ENCODE measurements around the gene APOBEC2. TPM values are rescaled to one million over a fixed set of nuclear protein-coding genes. Genes with fewer than 3 reads are reported as not detected.

The APOBEC2 gene
- total RNA-seq, 1 donor from 2014 or later = not detected

DNA sequence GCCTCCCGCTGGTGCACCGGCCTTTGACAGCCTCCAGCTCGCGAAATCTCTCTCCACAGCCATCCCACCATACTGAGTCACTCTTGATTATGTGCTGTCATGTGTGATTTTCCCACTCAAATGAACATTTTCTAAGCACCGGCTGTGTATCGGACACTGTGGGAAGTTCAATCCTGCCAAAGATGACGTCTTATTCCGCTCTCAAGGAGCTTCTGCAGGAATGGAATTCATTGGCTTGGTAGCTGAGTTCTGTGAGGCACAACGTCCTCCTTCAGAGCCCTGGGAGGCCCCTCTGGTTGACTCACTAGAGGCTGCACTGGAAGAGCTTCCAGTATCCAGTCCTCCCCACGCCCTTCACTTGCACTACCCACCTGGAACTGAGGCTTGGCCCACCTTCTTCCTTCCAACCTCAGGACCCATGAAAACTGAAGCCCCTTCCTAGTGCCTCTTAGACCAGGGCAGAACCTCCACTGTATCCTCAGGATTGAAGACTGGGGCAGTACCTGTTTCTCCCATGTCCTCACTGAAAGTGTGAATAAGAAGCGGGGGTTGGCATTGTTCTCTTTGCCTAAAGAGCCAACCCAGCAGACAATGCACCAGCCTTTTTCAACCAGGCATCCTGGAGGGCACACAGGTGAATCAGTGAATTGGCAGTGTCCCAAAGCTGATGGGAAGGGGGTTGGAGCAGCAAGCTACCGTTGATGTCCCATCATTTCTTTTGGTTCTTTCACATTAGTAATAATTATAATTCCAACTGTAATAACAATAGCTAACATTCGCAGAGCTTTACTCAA, 15.7 kb upstream of the APOBEC2 start:
- no peak for DNase-seq (ENCODE audit: low read depth, low spot score)

DNA sequence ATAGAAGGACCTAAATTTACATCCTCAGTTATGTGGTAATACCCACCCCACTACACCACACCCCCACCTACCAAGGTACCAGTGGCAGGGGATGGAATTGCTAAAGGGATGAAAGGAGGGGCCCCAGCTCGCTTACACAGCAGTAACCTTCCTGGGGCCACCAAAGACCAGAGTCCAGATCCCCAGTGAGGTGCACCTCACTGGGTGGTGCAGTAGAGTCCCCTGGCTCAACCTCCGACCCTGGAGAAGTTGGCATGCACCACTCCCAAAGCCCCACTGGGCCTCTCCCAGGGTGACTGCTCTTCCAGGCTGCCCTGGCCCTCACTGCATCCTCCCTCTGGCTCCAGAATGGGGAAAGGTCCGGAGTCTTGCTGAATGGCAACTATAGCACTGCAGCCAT, 14.8 kb upstream of the APOBEC2 start:
- DNase-seq (ENCODE audit: low read depth, low spot score) = no peak

DNA sequence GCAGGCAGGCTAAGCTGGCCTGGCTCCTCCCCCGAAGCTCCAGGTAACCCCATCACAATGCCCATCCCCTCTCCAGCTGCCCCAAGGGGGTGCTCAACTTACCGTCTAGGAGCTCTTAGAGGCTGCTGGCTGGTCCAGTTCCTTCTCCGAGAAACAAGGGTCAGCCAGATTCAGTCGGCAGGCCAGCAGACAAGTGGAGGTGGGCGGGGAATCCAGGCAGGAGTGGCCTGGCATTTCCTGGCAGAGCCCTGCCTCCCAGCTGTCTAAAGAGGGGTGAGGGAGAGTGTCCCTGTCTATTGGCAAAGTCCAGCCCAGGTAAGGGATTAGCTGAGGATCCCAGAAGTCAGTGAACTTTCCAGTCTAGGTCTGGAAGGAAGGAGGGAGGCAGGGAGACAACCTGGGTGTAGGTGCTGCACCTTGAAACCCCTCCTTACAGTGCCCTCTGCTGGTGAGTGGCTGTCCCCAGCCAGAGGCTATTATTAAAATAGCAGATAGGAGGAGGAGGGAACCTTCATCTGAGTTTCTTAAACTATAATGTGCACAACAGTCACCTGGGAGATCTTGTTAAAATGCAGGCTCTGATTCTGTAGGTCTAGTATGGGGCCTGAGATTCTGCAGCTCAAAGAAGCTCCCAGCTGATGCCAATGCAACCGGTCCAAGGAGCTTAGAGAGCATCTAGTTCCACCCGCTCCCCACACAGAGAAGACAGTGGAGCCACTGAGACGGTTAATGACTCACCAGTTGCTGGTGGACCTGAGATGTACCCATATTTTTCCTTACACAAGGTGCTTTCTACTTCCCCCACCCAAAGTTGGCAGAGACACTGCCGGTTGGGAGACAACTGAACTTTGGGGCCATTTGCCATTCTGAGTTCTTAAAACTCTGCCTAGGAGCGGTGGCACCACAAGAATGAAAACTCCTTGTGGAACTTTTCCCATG, 13.7 kb upstream of the APOBEC2 start, which contains the start of gene UNC5CL:
UNC5CL (minus strand) TSS at position 162 of the 939 bp plus-strand sequence. CDS start 4,147 bp downstream, outside the sequence.
- DNase-seq (ENCODE audit: low read depth, low spot score) = no peak

DNA sequence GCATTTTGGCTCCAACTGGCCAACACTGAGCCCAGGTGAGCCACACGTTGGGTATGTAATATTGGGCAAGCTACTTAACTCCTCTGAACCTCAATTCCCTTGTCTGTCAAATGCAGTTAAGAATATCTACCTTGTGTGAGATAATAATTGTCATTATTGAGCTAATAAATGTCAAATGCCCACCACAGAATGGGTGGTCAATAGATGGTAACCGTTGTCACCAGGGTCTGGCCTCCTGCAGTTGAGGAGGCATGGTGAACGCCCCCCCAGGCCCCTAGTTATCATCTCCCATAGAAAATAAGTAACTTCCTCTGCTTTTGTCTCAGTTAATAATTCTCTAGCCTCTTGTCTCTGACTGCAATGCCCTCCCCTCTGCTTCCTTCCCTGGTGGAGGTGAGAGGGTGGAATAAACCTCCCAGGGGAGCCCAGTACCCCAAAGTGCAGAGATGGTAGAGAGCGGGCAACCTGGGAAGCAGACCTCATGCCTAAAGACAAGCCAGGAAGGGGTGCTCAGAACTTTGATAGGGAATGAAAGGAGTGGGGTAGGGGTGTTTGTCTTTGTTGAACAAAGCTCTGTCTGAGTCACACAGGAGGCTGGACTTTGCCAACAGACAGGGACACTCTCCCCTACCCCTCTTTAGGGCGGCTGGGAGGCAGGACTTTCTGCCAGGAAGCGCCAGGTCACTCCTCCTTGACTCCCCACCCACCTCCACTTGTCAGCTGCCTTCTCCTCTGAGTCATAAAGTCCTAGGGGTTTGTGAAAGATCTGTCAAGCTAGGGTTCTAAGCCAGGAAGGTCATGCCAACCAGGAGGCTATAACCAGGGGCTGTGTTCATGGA, 12.7 kb upstream of the APOBEC2 start:
- no peak for DNase-seq (ENCODE audit: low read depth, low spot score)

DNA sequence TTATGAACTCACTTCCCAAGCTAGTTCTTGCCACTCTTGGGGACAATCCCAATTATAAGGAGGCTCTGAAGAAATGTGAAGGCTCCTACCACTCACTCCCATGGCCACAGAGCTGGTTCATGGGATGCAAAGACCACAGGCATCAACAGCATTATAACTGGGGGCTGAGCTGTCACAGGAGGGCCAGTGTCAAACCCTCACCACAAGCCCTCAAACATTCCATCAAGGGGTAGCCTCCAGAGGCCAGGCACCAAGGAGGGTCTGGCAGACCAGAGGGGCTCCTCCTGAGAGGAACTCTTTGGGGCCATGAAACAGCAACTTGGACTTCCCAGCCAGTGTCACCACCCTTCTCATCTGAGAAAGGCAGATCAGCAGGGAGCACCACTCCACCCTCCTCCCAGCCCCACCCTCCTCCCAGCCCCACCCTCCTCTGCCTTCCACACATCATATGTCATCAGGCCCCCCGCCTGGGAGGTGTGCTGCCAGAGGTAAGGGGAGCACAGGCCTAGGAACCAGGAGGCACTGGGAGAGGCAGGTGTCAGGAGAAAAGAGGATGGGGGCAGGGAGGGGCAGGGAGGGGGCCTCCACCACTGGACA, 12.0 kb upstream of the APOBEC2 start:
- no peak for DNase-seq (ENCODE audit: low read depth, low spot score)

DNA sequence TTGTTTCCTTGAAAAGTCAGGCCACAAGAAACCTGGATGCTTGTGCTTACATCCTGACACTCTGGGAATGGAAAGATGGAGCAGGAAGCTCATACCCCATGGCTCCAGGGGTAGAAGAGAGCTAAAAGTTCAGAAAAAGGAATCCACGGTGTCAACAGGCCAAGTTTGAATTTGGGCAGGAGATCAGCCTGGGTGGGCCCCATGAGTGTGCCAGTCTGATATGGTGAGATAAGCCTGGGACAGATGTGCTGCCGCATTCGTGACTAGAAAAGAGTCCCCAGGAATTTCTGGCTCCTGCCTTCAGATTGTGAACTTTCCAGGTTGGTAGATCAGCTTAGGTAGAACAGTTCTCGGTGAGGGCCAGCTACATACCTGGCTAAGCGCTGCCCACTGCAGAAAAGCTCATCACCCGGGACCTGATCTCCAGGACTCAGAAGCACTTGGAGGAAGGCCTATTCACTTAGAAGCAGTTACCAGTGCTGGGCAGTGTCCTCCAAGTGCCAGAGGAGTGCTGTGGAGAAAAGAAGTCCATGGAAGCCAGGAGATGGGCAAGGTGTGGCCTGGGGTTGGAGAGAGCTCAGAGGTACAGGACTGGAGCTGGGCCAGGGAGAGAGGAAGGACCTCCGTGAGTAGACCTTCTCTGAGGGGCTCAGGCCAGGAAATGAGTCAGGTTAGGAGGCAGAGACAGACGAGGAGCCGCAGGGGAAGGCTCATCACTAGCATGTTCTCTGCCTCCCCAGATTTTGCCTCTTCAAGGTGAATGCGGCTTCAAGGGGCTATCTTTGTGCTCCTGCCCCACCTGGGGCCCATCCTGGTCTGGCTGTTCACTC, 10.6 kb upstream of the APOBEC2 start, which contains the start of gene TSPO2:
TSPO2 (plus strand) TSS at position 242 of the 830 bp plus-strand sequence; CDS start at position 761, 519 bp downstream.
- DNase-seq (ENCODE audit: low read depth, low spot score) = no peak

DNA sequence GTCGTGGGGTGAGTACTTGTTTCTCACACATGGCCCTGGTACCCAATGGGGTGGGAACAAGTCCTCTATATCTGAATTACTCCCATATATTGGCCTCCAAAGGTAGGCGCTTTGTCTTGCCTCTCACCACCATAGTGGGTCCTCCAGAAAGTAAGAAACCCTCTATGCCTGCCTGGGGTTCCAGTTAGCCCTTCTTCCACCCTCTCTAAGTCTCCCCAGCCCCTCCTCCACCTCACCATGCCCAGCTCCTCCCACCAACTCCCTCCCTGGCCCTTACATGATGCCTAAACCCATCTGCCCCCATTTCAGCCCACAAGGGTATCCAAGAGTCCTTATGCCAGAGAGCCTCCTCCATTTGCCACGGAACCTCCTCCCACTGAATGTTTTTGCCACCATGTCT, 9.9 kb upstream of the APOBEC2 start:
- DNase-seq (ENCODE audit: low read depth, low spot score) = no peak

DNA sequence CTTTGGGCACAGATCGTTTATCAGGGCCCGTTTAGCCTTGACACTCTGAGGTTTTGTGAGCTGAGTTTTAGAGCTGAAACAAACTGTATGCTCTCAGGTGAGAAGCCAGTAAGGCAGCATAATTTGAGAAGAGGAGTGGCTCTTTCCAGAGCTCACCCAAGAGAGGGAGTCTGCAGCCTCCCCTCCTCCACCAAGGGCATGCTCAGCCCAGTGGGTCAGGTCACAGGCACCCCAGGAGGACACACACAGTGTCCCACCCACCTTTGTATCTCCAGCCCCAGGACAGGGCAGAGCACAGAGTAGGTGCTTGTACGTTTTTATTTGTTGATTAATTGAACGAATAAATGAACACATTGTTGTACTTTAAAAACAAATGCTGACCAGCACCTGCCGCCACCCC, 7.3 kb upstream of the APOBEC2 start:
- DNase-seq (ENCODE audit: low read depth, low spot score) = no peak

DNA sequence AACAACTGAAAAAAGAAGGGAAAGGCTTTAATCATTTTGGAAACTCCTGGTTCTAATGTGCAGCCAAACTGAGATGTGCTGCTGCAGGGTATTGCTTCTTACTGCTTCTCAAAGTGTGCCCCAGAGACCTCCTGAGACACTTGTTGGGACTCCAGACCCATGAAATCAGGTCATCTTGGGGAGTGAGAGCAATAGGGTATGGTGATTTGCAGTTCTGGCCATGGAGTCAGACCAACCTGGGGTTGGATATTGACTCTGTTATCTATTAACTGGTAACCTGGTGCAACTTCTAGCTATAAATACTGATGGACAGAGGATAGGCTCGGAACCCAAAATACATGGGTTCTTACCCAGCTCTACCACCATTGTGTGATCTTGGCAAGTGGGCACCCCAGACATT, 6.9 kb upstream of the APOBEC2 start:
- DNase-seq (ENCODE audit: low read depth, low spot score) = no peak

DNA sequence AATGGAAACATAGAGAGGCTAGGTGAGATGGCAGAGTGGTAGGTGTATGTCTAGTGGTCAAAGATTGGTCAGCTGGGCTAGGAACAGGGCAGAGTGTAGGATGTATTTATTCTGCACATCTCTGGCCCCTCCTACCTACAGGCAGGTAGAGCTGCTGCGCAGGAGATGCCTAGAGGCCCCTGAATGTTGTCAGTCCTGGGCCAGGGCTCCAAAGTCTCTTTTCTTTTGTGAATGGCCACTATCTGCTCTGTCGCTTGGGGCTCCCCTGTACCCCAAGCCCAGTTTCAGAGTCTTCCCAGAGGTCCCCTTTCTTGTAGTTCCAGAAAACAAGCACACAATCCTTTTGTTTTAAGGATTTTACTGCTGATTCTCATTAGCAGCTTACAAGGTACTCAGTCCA, 5.7 kb upstream of the APOBEC2 start:
- no peak for DNase-seq (ENCODE audit: low read depth, low spot score)

DNA sequence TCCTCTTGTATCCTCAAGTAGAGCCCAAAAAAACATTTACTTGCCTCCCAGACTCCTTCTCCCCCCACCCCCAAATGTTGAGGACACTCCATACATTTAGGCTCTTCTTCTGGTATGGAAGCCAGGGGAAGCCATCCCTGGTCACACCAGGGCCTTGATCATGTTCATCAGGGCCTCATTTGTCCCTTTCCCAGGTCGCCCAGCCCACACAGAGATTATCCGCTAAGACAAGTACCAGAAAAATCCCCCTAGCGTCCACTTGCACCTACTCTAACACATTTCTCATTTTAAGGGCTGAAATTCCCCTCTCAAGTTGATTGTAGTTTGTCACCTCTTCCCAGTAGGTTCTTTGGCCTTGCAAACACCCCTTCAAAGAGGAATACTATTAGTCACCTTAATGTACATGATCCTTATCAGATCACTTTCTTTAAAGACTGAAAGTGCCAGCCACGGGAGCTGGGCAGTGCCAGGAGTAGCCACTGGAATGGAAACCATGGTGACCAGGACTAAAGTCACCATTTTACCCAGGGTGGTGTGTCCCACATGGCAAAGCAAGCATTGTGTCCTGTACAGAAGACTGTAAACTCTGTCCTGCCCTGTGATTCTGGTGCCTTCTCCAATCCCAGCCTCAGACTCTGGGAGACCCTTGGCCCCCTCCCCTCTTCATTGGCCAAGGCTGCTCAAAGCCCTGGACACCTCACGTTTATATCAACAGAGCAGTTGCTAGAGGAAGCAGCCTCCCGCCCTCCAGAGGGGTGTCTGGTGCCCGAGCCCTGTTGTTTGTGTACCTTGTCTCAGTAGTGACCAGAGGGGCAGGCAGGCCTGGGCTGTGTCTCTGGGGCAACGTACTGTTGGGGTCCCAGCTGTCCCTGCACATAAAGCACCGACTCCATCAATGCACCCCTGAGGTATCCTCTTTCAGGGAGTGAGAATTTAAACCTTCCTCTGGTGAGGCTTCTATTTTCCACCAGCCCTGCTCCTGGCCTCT, 5.0 kb upstream of the APOBEC2 start:
- DNase-seq (ENCODE audit: low read depth, low spot score) = no peak

DNA sequence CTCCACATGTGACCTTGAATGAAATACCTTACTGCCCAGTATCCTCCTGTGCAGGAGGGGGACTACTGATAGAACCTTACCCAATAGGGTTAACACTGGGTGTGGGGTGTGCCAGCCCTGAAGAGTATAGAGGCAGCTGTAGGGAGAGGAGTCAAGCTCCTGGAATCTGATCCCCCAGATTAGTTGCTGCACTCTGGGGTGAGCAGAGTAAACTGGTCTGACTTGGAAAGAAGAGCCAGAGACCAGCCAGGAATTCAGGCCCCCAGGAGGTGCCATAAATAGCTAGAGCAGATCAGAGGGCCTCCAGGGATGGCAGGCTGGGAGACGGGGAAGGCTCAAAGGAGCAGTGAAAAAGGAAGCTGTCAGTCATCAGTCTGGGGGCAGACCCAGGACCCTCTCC, 3.5 kb upstream of the APOBEC2 start:
- DNase-seq (ENCODE audit: low read depth, low spot score) = no peak

DNA sequence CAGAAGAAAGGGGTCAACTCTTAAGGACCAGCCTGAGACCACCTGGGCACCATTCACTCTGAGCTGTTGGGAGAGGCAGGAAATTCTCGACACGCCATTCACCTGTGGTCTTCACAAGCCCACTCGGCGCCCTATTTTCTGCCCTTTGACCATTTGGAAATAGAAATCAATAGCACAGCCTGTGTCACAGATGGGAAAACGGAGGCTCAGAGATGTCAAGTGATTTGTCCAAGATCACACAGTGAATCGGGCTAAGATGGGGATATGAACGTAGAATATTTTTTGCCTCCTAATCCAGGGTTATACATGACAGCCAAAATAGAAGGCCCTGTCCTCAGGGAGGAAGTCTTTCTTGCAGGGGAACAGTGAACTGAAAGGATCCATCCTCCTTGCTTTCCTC, 3.0 kb upstream of the APOBEC2 start:
- no peak for DNase-seq (ENCODE audit: low read depth, low spot score)

DNA sequence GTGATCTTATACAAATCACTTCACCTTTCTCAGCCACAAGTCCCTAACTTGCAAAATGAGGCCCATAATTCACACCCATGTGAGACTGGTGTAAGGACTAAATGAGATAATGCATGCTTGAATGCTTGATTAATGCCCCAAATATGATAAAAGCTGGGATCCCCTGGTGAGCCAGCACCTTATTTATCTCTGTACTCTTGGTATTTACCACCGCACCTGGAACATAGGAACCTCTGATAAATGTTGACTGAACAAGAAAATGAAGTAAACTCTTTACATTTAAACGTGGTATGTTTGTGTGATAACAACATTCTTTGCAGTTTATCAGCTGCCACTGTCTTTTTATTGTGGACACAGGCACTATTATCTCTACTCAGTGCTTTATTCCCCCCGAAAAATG, 2.5 kb upstream of the APOBEC2 start:
- no peak for DNase-seq (ENCODE audit: low read depth, low spot score)

DNA sequence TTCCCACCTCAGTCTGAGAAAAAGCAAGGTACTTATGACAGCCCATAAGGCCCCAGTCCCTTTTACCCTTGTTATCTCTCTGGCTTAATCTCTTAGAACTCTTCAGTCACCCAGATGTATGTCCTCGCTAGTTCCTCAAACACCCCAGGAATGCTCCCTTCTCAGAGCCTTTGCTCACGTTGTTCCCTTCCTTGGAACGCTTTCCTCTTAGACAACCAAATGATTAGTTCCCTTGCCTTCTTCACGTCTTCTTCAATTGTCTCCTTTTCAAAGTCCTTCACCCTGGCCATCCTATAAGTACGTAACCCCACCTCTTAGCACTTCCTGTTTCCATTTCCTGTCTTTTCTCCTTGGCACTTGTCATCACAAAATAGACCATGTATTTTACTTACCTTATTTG, 1.1 kb upstream of the APOBEC2 start:
- no peak for DNase-seq (ENCODE audit: low read depth, low spot score)

DNA sequence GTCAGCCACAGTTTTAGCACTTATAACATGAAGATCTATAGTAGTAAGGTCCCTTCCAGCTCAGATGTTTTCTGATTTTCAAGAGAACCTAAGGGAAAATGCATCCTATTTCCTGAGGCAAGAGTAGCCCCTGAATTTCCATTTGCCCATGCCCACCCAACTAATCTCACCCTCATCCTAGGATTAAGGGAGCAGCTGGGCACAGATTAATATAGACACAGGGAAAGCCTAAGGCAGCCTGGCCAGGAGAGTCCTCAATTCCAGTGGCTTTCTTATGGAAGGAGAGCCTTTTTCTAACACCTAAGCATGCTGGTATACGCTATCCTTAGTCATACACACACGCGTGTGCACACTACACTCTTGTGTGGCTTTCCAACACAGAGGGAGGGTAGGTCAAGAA, 1.5 kb downstream of the APOBEC2 start:
- no peak for DNase-seq (ENCODE audit: low read depth, low spot score)

DNA sequence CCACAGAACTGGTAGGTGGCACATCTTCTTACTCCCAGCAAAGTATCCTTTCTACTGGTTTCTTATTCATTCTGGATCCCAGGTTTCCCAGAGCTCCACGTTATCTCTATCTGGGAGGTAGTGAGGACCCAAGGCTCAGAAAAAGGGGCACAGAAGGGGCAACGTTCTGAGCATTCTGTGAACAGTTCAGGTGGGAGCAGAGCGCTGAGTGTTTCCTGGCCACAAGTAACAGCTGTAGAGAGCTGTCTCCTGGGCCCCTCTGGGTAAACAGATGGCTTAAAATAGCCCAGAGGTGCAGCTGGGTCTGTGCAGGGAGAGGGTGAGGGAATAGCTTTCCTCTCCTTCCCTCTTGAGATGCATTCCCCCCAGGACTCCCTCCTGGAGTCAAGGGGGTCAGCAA, 2.1 kb downstream of the APOBEC2 start:
- DNase-seq (ENCODE audit: low read depth, low spot score) = no peak

DNA sequence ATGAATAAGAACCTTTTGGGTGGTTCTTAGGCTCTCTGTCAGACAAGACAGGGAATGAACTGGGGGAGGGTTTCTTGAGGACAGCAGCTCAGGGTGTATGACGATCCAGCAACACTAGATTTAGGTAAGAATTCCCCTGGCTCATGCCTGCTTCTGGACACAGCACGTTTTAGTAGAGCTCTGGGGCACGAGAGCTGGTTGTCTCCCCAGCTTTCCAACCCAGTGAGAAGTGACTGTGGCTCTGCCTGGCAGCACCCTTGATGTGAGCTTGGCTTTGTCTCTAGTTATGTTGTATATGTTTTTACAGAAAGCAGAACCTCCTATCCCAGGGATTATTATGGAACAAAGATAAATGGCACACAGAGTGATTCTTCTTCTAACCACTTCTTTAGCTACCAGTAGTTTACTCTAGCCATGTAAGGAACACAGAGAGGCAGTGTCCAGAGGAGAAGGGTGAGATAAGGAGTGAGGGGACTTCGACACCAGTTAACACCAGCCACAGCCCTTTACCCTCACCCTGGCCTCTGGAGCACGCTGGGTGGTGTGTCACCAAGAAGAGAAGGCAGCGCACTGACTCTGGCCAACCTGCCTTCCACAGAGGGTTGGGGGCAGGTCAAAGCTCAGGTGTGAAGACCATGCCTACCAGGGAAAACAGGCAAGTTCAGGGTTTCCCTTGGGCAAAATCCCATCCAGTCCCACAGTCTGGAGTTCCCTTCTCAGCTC, 3.9 kb downstream of the APOBEC2 start:
- DNase-seq (ENCODE audit: low read depth, low spot score) = no peak

All from pulmonary artery endothelial cell (primary cell).